ENCODE results near the gene MPRIP.
"Not testable (repeated sequence)": the region's sequence is repeated elsewhere in the genome, so short reads cannot be mapped to it uniquely, and the experiment has no call there.

The MPRIP gene

GRCh38 chr17:17134051-17134956 is 92.0 kb downstream of the MPRIP start:
- no peak overlapping the region for H3K4me3 ChIP-seq (ENCODE audit: low read length)
- no peaks in the 10 kb centered on the region for H3K27me3 ChIP-seq (ENCODE audit: control insufficient read depth, insufficient read depth, low read length)
- no peak overlapping the region for H3K27ac ChIP-seq (ENCODE audit: low read length)
- H3K9me3 ChIP-seq (ENCODE audit: control insufficient read depth, low read depth, low read length) = no peaks in the 10 kb centered on the region
- H3K36me3 ChIP-seq (ENCODE audit: control insufficient read depth, low read depth, low read length) = peaks cover 7% of the 10 kb centered on the region
- H3K4me1 ChIP-seq (ENCODE audit: control insufficient read depth, low read depth, low read length) = peaks cover 10% of the 10 kb centered on the region
- H3K9ac ChIP-seq (ENCODE audit: low read length) = no peak overlapping the region

- no peaks in the 10 kb centered on the region for H3K27me3 ChIP-seq (ENCODE audit: control insufficient read depth, insufficient read depth, low read length)
- H3K27ac ChIP-seq (ENCODE audit: low read length) = no peak overlapping the region
- H3K36me3 ChIP-seq (ENCODE audit: control insufficient read depth, low read depth, low read length) = peaks cover 7% of the 10 kb centered on the region
- H3K4me3 ChIP-seq (ENCODE audit: low read length) = no peak overlapping the region
- no peaks in the 10 kb centered on the region for H3K9me3 ChIP-seq (ENCODE audit: control insufficient read depth, low read depth, low read length)
- H3K9ac ChIP-seq (ENCODE audit: low read length) = no peak overlapping the region
- H3K4me1 ChIP-seq (ENCODE audit: control insufficient read depth, low read depth, low read length) = peaks cover 12% of the 10 kb centered on the region
Measured at GRCh38 chr17:17134957-17135333, 92.7 kb downstream of the MPRIP start.

GRCh38 chr17:17136221-17136620 is 94.0 kb downstream of the MPRIP start:
- H3K36me3 ChIP-seq (ENCODE audit: control insufficient read depth, low read depth, low read length); H3K9ac ChIP-seq (ENCODE audit: low read length); H3K27me3 ChIP-seq (ENCODE audit: control insufficient read depth, insufficient read depth, low read length); H3K4me3 ChIP-seq (ENCODE audit: low read length); H3K9me3 ChIP-seq (ENCODE audit: control insufficient read depth, low read depth, low read length); H3K27ac ChIP-seq (ENCODE audit: low read length): not testable (repeated sequence)
- H3K4me1 ChIP-seq (ENCODE audit: control insufficient read depth, low read depth, low read length) = peaks cover 18% of the 10 kb centered on the region

- no peak overlapping the region for H3K4me3 ChIP-seq (ENCODE audit: low read length)
- H3K9me3 ChIP-seq (ENCODE audit: control insufficient read depth, low read depth, low read length) = no peaks in the 10 kb centered on the region
- no peaks in the 10 kb centered on the region for H3K27me3 ChIP-seq (ENCODE audit: control insufficient read depth, insufficient read depth, low read length)
- H3K36me3 ChIP-seq (ENCODE audit: control insufficient read depth, low read depth, low read length) = peaks cover 10% of the 10 kb centered on the region
- no peak overlapping the region for H3K27ac ChIP-seq (ENCODE audit: low read length)
- no peak overlapping the region for H3K9ac ChIP-seq (ENCODE audit: low read length)
- peaks cover 8% of the 10 kb centered on the region for H3K4me1 ChIP-seq (ENCODE audit: control insufficient read depth, low read depth, low read length)
Measured at GRCh38 chr17:17137731-17138585, 95.7 kb downstream of the MPRIP start.

GRCh38 chr17:17139972-17140589 is 97.8 kb downstream of the MPRIP start:
- H3K27ac ChIP-seq (ENCODE audit: low read length) = no peak overlapping the region

GRCh38 chr17:17140590-17140980 is 98.3 kb downstream of the MPRIP start:
- no peak overlapping the region for H3K9ac ChIP-seq (ENCODE audit: low read length)
- no peaks in the 10 kb centered on the region for H3K27me3 ChIP-seq (ENCODE audit: control insufficient read depth, insufficient read depth, low read length)
- H3K27ac ChIP-seq (ENCODE audit: low read length) = no peak overlapping the region
- no peaks in the 10 kb centered on the region for H3K9me3 ChIP-seq (ENCODE audit: control insufficient read depth, low read depth, low read length)
- peaks cover 21% of the 10 kb centered on the region for H3K36me3 ChIP-seq (ENCODE audit: control insufficient read depth, low read depth, low read length)
- H3K4me3 ChIP-seq (ENCODE audit: low read length) = no peak overlapping the region
- peaks cover 8% of the 10 kb centered on the region for H3K4me1 ChIP-seq (ENCODE audit: control insufficient read depth, low read depth, low read length)

More at GRCh38 chr17:17139972-17140589, 97.8 kb downstream of the MPRIP start:
- peaks cover 21% of the 10 kb centered on the region for H3K36me3 ChIP-seq (ENCODE audit: control insufficient read depth, low read depth, low read length)
- H3K9ac ChIP-seq (ENCODE audit: low read length) = no peak overlapping the region
- H3K4me3 ChIP-seq (ENCODE audit: low read length) = no peak overlapping the region
- H3K4me1 ChIP-seq (ENCODE audit: control insufficient read depth, low read depth, low read length) = peaks cover 8% of the 10 kb centered on the region
- no peaks in the 10 kb centered on the region for H3K9me3 ChIP-seq (ENCODE audit: control insufficient read depth, low read depth, low read length)
- no peaks in the 10 kb centered on the region for H3K27me3 ChIP-seq (ENCODE audit: control insufficient read depth, insufficient read depth, low read length)

GRCh38 chr17:17141279-17141678 is 99.0 kb downstream of the MPRIP start:
- no peaks in the 10 kb centered on the region for H3K9me3 ChIP-seq (ENCODE audit: control insufficient read depth, low read depth, low read length)
- no peak overlapping the region for H3K9ac ChIP-seq (ENCODE audit: low read length)
- no peaks in the 10 kb centered on the region for H3K27me3 ChIP-seq (ENCODE audit: control insufficient read depth, insufficient read depth, low read length)
- no peak overlapping the region for H3K4me3 ChIP-seq (ENCODE audit: low read length)
- peaks cover 20% of the 10 kb centered on the region for H3K36me3 ChIP-seq (ENCODE audit: control insufficient read depth, low read depth, low read length)
- no peak overlapping the region for H3K27ac ChIP-seq (ENCODE audit: low read length)
- peaks cover 8% of the 10 kb centered on the region for H3K4me1 ChIP-seq (ENCODE audit: control insufficient read depth, low read depth, low read length)

- no peak overlapping the region for H3K9ac ChIP-seq (ENCODE audit: low read length)
Measured at GRCh38 chr17:17141860-17142552, 99.7 kb downstream of the MPRIP start.

GRCh38 chr17:17142556-17142955 is 100.3 kb downstream of the MPRIP start:
- Histone ChIP-seq H3K9me3 (ENCODE audit: control insufficient read depth, low read depth, low read length) (no peaks in the 10 kb centered on the region), H3K4me1 (ENCODE audit: control insufficient read depth, low read depth, low read length) (peaks cover 8% of the 10 kb centered on the region), H3K36me3 (ENCODE audit: control insufficient read depth, low read depth, low read length) (peaks cover 20% of the 10 kb centered on the region)

More at GRCh38 chr17:17141860-17142552, 99.7 kb downstream of the MPRIP start:
- Histone ChIP-seq H3K4me3 (ENCODE audit: low read length) (no peak overlapping the region), H3K36me3 (ENCODE audit: control insufficient read depth, low read depth, low read length) (peaks cover 20% of the 10 kb centered on the region), H3K4me1 (ENCODE audit: control insufficient read depth, low read depth, low read length) (peaks cover 8% of the 10 kb centered on the region), H3K27me3 (ENCODE audit: control insufficient read depth, insufficient read depth, low read length) (no peaks in the 10 kb centered on the region), H3K9me3 (ENCODE audit: control insufficient read depth, low read depth, low read length) (no peaks in the 10 kb centered on the region), H3K27ac (ENCODE audit: low read length) (no peak overlapping the region)

GRCh38 chr17:17143501-17143900 is 101.2 kb downstream of the MPRIP start:
- Histone ChIP-seq H3K4me1 (ENCODE audit: control insufficient read depth, low read depth, low read length) (peaks cover 8% of the 10 kb centered on the region), H3K9ac (ENCODE audit: low read length) (no peak overlapping the region), H3K27me3 (ENCODE audit: control insufficient read depth, insufficient read depth, low read length) (no peaks in the 10 kb centered on the region), H3K9me3 (ENCODE audit: control insufficient read depth, low read depth, low read length) (no peaks in the 10 kb centered on the region), H3K36me3 (ENCODE audit: control insufficient read depth, low read depth, low read length) (peaks cover 20% of the 10 kb centered on the region), H3K4me3 (ENCODE audit: low read length) (no peak overlapping the region), H3K27ac (ENCODE audit: low read length) (no peak overlapping the region)

More at GRCh38 chr17:17142556-17142955, 100.3 kb downstream of the MPRIP start:
- Histone ChIP-seq H3K9ac (ENCODE audit: low read length) (no peak overlapping the region), H3K27ac (ENCODE audit: low read length) (no peak overlapping the region), H3K4me3 (ENCODE audit: low read length) (no peak overlapping the region), H3K27me3 (ENCODE audit: control insufficient read depth, insufficient read depth, low read length) (no peaks in the 10 kb centered on the region)

- no peak overlapping the region for H3K4me3 ChIP-seq (ENCODE audit: low read length)
- no peak overlapping the region for H3K9ac ChIP-seq (ENCODE audit: low read length)
- peaks cover 8% of the 10 kb centered on the region for H3K4me1 ChIP-seq (ENCODE audit: control insufficient read depth, low read depth, low read length)
- H3K27ac ChIP-seq (ENCODE audit: low read length) = no peak overlapping the region
- H3K27me3 ChIP-seq (ENCODE audit: control insufficient read depth, insufficient read depth, low read length) = no peaks in the 10 kb centered on the region
- H3K9me3 ChIP-seq (ENCODE audit: control insufficient read depth, low read depth, low read length) = no peaks in the 10 kb centered on the region
- peaks cover 20% of the 10 kb centered on the region for H3K36me3 ChIP-seq (ENCODE audit: control insufficient read depth, low read depth, low read length)
Measured at GRCh38 chr17:17144061-17144460, 101.8 kb downstream of the MPRIP start.
